ENCODE measurements around the gene ADARB2.

The ADARB2 gene

GRCh38 chr10:1735562-1735961 lies 1.8 kb downstream of the ADARB2 start:
- DNase-seq, result no peak

DNA sequence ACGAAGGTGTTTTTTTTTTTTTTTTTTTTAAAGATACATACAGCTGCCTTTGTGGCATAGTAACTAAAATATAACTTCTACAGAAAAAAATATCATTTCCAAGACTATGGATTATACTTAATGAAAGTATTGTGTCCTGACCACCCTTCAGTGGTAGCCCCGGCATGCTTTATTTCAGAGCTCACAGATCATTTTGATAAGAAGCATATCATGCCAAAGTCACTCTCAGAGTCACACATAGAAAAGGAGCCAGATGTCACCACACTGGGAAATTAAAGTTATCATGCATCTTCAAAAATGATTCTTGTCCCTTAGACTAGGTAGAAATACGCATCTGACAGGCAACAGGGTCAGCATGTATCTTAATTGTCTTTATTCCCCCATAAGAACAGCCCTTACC lies 3.0 kb downstream of the ADARB2 start:
- DNase-seq, result no peak

DNA sequence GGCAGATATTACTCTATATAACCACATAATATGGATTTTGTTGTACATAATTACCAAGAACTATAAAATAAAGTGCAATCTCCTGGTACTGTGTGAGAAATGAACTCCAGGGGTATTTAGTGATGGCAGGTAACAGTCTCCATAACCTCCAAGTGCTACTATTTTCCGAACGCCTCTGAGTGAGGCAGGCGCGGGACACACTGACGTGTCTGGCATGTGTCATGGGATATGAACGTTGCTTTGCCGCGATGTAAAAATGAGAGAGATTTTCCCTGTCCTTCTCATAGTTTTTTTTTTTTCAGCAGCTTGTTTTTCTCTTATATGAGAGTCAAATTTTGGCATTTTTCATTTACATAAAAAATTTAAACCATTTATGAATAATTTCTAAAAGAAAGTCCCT lies 3.6 kb downstream of the ADARB2 start:
- no peak for DNase-seq

- DNase-seq, result no peak
Measured at GRCh38 chr10:1732564-1732996, 4.7 kb downstream of the ADARB2 start.

DNA sequence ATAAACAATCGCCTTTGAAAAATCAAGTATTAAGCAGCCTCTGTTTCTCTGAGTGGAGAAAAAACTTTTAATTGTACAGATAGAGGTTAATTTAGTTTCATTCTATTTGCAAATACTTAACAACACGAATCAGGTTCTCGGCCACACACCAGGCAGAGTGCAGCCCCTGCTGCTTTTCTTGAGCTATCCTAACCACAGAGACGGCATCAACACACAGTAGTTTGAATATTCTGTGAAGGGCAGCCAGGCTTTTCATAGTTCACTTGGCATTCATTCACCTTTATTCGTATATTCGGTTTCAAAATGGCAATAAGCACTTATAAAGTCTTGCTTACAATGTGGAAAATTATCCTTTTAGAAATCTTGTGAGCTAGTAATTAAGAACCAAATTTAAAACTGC lies 5.7 kb downstream of the ADARB2 start:
- no peak for DNase-seq

GRCh38 chr10:1729751-1730150 lies 7.6 kb downstream of the ADARB2 start:
- no peak for DNase-seq

DNA sequence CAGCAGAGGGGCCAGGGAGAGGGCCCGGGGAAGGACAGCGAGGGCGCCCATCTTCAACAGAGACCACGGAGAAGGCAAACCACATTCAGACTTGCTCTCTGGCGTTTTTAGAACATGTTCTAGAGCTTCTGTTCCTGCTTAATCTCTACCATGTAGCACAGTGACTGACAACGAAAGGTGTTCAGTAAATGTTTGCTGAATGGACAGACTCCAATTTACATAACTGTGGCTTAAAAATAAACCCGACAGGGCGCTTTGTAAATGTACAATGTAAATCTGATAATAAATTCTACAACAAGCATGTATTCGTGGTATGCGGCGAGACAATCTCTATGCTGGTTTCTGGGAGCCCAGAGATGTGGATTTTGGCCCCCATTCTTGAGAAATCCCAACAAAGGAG lies 10.5 kb downstream of the ADARB2 start:
- DNase-seq, result no peak

DNA sequence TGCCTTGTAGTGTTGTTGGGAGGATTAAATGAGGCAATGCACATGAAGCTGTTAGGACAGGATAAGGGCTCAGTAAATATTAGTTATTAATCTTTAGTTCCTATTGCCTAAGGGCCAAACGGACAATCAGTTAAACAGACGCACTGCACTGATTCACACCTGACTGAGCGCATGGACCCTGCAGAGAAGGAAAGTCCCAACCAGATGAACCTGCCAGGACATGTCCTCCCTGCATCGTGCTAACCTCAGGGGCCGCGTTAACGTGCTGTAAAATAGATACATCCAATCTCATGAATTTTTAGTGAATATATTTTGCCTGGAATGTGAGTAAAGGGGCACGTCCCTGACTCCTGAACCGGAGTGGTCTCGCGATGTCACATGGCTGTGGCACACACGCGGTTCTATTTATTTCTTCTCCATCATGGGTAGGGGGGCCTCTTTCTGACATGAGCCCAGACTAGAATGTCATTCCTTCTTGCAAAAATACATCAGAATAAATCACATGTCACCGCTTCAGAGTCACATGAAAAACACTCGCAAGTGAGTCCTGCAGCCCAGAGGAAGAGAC lies 12.3 kb downstream of the ADARB2 start:
- DNase-seq, result no peak

DNA sequence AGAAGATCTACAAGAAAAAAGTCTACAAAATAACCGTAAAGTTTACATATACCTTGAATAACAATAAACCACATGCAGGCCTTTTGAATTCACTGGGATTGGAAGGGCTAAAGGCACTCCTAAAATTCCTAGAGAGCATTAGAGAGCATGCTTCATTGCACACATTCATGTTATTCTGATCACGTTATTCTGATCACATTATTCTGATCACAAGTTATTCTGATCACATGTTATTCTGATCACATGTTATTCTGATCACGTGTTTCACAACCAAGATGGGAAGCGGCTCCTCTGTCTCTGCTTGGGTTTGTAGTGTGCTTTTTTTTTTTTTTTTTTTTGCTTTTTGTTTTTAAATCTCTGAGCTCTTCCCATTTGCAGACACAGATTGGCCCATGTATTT lies 20.5 kb downstream of the ADARB2 start:
- no peak for DNase-seq

- no peak for DNase-seq
Measured at GRCh38 chr10:1715821-1716220, 21.5 kb downstream of the ADARB2 start.

- no peak for DNase-seq
Measured at GRCh38 chr10:1712944-1713671, 24.2 kb downstream of the ADARB2 start.

DNA sequence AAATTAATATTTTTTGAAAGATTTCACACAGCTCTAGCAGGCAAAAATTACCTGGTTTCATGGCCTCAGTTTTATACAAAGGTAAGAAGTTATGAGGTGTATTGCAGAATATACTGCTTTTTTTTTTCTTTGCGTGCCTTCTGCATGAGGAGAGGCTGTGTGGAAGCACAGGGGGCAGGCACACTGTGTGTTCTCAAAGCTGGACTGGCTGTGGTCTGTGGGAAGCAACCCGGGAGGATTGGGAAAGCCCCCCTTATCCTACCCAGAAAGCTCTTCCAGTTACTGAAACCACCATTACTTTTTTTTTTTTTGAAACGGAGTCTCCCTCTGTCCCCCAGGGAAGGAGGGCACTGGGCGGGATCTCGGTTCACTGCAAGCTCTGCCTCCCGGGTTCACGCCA lies 25.0 kb downstream of the ADARB2 start:
- no peak for DNase-seq

DNA sequence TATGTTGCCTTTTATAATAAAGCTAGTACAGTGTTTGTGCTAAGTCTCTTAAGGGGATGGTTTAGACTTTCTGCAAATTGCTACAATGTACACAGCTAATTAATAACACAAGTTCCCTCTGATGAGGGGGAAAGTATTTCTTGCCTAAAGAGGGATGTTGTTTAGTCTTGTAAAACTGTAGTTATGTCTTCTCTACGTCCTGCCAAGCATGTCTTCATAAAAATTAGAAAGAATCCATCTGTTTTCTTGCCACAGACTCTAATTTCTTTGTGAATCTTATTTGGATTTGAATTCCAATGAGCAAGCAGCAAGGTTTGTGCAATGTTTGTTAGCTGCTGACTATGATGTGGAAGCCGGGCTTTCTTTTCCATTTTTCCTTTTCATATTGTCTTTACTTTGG lies 28.2 kb downstream of the ADARB2 start:
- no peak for DNase-seq

GRCh38 chr10:1708746-1709145 lies 28.6 kb downstream of the ADARB2 start:
- DNase-seq, result no peak

DNA sequence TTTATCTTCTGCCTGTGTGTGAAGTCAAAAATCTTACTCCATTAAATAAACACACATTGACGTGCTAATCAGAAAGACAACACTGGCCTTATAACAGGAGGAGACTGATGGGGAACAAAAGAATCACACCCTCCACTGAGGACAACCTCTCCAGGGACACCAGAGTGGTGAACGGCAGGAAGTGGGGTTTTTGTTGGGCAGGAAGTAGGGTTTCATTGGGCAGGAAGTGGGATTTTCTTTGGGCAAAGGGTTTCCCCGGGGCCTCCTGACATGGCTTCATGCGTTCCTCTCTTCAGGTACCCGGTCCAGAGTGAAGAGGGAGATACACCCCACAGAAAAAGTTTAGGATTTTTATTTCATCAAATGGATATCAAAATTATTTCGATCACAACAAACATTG lies 30.6 kb downstream of the ADARB2 start:
- DNase-seq, result peak in 3 of 6 experiments; percentile 10 to 16 (median 16)

GRCh38 chr10:1706256-1706655 lies 31.1 kb downstream of the ADARB2 start:
- no peak for DNase-seq

GRCh38 chr10:1698185-1698584 lies 39.1 kb downstream of the ADARB2 start:
- no peak for DNase-seq

- DNase-seq, result no peak
Measured at GRCh38 chr10:1696106-1696505, 41.2 kb downstream of the ADARB2 start.

DNA sequence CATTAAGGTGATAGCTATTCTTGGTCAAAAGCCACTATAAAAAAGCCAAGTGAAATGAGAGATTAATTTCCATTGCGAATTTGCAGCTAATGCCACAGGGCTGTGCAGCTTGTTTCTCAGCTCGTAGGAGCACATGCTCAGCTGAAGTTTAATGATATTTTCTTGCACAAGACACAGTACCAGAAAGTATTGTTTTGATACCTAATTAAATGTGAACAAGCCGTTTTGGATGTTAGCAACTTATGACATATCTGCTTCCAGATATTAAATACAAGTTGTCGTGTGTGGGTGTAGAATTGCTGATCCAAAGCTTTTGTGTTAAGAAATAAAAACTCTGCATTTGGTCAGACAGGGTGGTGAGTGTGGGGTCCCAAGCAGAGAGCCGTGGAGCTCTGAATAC lies 47.2 kb downstream of the ADARB2 start:
- DNase-seq, result no peak

DNA sequence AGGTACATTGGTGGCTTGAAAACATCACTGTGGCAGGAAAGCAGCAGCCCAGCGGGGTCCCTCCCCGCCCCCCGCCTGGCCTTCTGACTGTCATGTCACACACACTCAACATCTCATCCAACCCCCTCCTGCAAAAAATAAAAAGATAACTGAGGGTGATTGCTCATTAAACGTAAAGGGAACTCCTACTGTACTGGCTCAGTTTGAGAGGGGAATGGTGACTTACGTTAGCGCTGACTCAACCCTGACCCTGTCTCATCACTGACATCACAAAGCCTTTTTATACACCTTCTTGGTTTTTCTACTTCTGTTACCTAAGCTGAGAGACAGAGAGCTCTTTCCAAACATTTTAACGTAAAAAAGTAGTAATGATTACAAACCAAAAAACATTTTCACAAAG lies 48.8 kb downstream of the ADARB2 start:
- DNase-seq, result no peak

- no peak for DNase-seq
Measured at GRCh38 chr10:1687623-1688150, 49.6 kb downstream of the ADARB2 start.

GRCh38 chr10:1687190-1687589 lies 50.1 kb downstream of the ADARB2 start:
- DNase-seq, result no peak

DNA sequence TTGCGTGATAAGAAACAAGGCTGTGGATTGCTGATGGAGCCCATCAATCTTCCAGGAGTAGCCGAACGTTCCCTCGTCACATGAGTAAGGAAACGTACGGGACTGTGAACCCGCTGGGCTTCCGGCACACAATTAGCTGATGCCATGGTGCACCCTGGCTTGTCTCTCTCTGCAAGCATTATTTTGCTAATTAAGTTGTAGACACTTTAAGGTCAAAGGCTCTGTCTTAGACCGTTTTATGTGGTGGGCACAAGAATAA lies 50.9 kb downstream of the ADARB2 start:
- DNase-seq, result no peak

DNA sequence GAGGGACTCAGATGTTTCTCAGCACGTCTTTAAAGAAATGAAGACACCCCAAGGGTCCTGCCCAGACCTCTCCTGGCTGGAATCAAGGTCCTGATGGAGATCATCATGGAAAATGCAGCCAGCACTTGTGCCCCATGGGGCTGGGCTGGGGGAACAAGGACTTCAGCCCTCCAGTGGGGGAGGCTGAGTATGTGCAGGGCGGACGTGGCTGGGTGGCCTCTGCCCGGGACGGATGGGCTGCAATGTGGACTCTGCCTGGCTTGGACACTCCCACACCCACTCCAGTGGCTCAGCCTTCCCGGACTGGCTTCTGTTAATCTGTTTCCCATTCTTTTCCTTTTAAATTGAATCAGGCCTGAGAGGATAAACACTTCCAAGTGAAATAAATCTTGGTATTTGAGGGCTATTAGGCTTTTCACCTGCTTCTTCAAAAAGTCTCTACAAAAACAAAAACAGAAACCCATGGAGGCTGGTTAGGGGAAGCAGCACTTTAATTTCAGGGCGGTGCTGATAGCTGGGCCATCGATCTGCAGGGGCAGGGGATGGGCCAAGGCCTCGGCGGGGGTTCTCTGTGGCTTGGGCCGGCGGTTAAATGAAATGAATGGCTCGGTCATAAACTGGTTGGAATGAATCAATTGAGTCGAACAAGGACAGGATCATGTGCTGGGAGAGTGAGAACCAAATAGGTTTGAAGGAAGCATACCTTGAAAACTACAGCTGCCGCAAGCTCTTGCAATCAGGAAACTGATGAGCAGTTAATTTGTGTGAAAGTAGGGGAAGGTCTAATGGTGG lies 51.4 kb downstream of the ADARB2 start:
- DNase-seq, result no peak

Measured in stimulated activated naive CD4-positive, alpha-beta T cell (primary cell).